Caco-2 (cell line): ENCODE results near the gene EMILIN2. TPM values are rescaled to one million over a fixed set of nuclear protein-coding genes. Genes with fewer than 3 reads are reported as not detected.

ENCODE experiments used
- BruUV-seq: library from RNA; stranded (reverse); fragments of 400-500 nt; replicated peaks from 2 replicates; lab custom pipeline; 2021; lab: Mats Ljungman, UMichigan
- CTCF ChIA-PET: fragments of 300-600 bp; sonication (Branson Sonifier 250); formaldehyde crosslinking; loops from one replicate; lab custom pipeline; 2022; ENCODE audit warnings: antibody characterized with exemption; lab: Charles Lee
- POLR2A ChIA-PET: fragments of 300-600 bp; sonication (Branson Sonifier 250); formaldehyde crosslinking; loops from one replicate; lab custom pipeline; 2022; ENCODE audit warnings: antibody characterized with exemption; lab: Charles Lee
- DNase-seq, 2 experiments: peaks; one replicate each; pipeline versions ENCODE4 v3.0.0 to v3.0.0-alpha.2; 2020 to 2022
- H3K27me3 ChIP-seq: replicated peaks from 2 replicates; pipeline ENCODE4 v1.6.0; 2011; ENCODE audit warnings: low read length; ENCODE audit not compliant: control insufficient read depth, insufficient read depth
- H3K36me3 ChIP-seq: 2 replicates; pipeline ENCODE4 v1.5.1; 2011; ENCODE audit warnings: low read length; ENCODE audit not compliant: control insufficient read depth, insufficient read depth
- H3K4me1 ChIP-seq: fragments of 250-450 bp; sonication (Bioruptor Pico); 2 replicates; pipeline ENCODE4 v1.5.1; 2020; ENCODE audit warnings: mild to moderate bottlenecking
- H3K4me3 ChIP-seq: 2 replicates; pipeline ENCODE4 v1.5.1; 2011; ENCODE audit warnings: low read depth, mild to moderate bottlenecking, control low read depth, low read length
- H3K9me3 ChIP-seq: fragments of 250-450 bp; sonication (Bioruptor Pico); 2 replicates; pipeline ENCODE4 v1.5.1; 2020; ENCODE audit warnings: mild to moderate bottlenecking, moderate library complexity
- H3K27ac Mint-ChIP-seq: one replicate; pipeline ENCODE4 v1.8.0; 2022; ENCODE audit warnings: mixed read lengths; ENCODE audit not compliant: unreplicated experiment
- H3K27me3 Mint-ChIP-seq: one replicate; pipeline ENCODE4 v1.8.0; 2022; ENCODE audit warnings: mixed read lengths; ENCODE audit not compliant: insufficient read depth, unreplicated experiment
- H3K36me3 Mint-ChIP-seq: one replicate; pipeline ENCODE4 v1.8.0; 2022; ENCODE audit warnings: mild to moderate bottlenecking, mixed read lengths; ENCODE audit not compliant: insufficient read depth, unreplicated experiment
- H3K4me1 Mint-ChIP-seq: one replicate; pipeline ENCODE4 v1.8.0; 2022; ENCODE audit warnings: low read depth, mixed read lengths; ENCODE audit not compliant: unreplicated experiment
- H3K4me3 Mint-ChIP-seq: one replicate; pipeline ENCODE4 v1.8.0; 2022; ENCODE audit warnings: mild to moderate bottlenecking, moderate library complexity, mixed read lengths; ENCODE audit not compliant: unreplicated experiment
- H3K9me3 Mint-ChIP-seq: one replicate; pipeline ENCODE4 v1.8.0; 2022; ENCODE audit warnings: mixed read lengths; ENCODE audit not compliant: unreplicated experiment
- intact Hi-C: fragments of 100-400 bp; cut with micrococcal nuclease; formaldehyde crosslinking; loops from one replicate; pipeline ENCODE4 v1.10.0; 2022; ENCODE audit not compliant: unreplicated experiment
- total RNA-seq: library from RNA; stranded (reverse); gene quantifications from 2 replicates; pipeline ENCODE4 v1.2.3, GENCODE V29; 2022
- TF ChIP-seq, protein P1 (sequence below), 2 experiments: fragments of 200-600 bp in 1 of 2; IDR thresholded peaks; 1 replicate in 1 of 2; 2 replicates in 1 of 2; pipeline versions ENCODE4 v1.5.1 to v1.8.0; 2011 to 2022; ENCODE audit warnings: antibody characterized with exemption in 1 of 2, control low read depth in 1 of 2, inconsistent platforms in 1 of 2, low read depth in 1 of 2, low read length in 1 of 2, mild to moderate bottlenecking in 1 of 2, moderate library complexity in 1 of 2; ENCODE audit not compliant: insufficient read depth in 1 of 2, severe bottlenecking in 1 of 2, unreplicated experiment in 1 of 2

EMILIN2 gene
- total RNA-seq, 1 experiment from 2014 or later: 53.4 TPM

DNA sequence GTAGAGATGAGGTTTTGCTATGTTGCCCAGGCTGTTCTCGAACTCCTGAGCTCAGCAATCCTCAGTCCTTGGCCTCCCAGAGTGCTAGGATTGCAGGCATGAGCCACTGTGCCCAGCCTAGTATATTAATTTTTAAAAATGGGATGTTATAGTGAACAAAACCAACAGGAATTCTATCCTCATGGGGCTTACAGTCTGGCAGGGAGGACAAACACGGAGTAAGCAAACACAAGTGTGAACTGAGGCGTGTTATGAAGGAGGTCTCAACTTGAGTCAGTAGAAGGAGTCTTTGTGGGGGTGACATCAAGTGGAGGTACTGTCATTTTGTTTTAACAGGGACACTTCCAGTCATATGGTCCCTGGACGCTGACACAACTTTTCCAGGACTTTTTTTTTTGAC, 33.1 kb downstream of the EMILIN2 start:
- H3K4me1 Mint-ChIP-seq: peaks cover 13% of the 10 kb centered on the region
- DNase-seq: no peak
- H3K27me3 ChIP-seq: no peaks in the 10 kb centered on the region
- no peak overlapping the region for H3K4me3 Mint-ChIP-seq
- peaks cover 28% of the 10 kb centered on the region for H3K4me1 ChIP-seq
- H3K27me3 Mint-ChIP-seq: no peaks in the 10 kb centered on the region
- POLR2A ChIA-PET: no interaction called here
- no peaks in the 10 kb centered on the region for H3K9me3 ChIP-seq
- H3K36me3 Mint-ChIP-seq: no peaks in the 10 kb centered on the region
- intact Hi-C loops: no loop called here
- H3K36me3 ChIP-seq: no peaks in the 10 kb centered on the region
- CTCF ChIA-PET: no interaction called here
- TF ChIP-seq, protein P1, sequence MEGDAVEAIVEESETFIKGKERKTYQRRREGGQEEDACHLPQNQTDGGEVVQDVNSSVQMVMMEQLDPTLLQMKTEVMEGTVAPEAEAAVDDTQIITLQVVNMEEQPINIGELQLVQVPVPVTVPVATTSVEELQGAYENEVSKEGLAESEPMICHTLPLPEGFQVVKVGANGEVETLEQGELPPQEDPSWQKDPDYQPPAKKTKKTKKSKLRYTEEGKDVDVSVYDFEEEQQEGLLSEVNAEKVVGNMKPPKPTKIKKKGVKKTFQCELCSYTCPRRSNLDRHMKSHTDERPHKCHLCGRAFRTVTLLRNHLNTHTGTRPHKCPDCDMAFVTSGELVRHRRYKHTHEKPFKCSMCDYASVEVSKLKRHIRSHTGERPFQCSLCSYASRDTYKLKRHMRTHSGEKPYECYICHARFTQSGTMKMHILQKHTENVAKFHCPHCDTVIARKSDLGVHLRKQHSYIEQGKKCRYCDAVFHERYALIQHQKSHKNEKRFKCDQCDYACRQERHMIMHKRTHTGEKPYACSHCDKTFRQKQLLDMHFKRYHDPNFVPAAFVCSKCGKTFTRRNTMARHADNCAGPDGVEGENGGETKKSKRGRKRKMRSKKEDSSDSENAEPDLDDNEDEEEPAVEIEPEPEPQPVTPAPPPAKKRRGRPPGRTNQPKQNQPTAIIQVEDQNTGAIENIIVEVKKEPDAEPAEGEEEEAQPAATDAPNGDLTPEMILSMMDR (IDR thresholded peaks at IDR 0.05; ENCODE audit: insufficient read depth in 1 of 2, low read depth in 1 of 2, low read length in 1 of 2, severe bottlenecking in 1 of 2, unreplicated experiment in 1 of 2): no peak
- no peaks in the 10 kb centered on the region for H3K9me3 Mint-ChIP-seq
- BruUV-seq: no TSS peak
- peak overlapping the region; percentile 64 for H3K27ac Mint-ChIP-seq
- H3K4me3 ChIP-seq: no peak overlapping the region

DNA sequence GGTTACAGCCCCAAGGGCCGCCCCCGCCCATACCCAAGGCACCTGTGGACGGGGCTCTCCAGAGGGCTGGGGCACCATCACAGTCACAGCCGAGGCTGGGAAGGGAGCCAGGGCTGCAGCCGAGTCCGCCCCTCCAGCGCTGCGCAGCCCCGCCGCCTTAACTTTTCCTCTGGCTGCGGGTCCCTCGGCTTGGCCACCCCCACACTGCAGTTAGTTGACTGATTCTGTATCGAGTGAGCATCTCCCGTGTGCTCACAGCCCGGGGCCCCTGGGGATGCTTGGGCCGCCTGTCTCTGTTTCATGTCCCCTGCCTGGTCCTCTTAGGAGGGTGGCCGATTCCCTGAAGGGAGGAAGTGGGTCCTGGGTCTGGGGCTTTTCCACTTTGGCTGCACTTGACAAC, 33.7 kb downstream of the EMILIN2 start:
- BruUV-seq: no TSS peak
- POLR2A ChIA-PET: interaction anchor here (0.5 kb wide), 1 partner anchor 50 kb away, joined by 4 read pairs; no protein-coding TSS in a partner anchor
- TF ChIP-seq, protein P1 (IDR thresholded peaks at IDR 0.05; ENCODE audit: insufficient read depth in 1 of 2, low read depth in 1 of 2, low read length in 1 of 2, severe bottlenecking in 1 of 2, unreplicated experiment in 1 of 2): no peak
- Mint-ChIP-seq H3K27ac (no peak overlapping the region), H3K36me3 (no peaks in the 10 kb centered on the region), H3K4me3 (no peak overlapping the region), H3K4me1 (peaks cover 7% of the 10 kb centered on the region), H3K9me3 (no peaks in the 10 kb centered on the region), H3K27me3 (no peaks in the 10 kb centered on the region)
- Histone ChIP-seq H3K4me1 (peaks cover 22% of the 10 kb centered on the region), H3K9me3 (no peaks in the 10 kb centered on the region), H3K27me3 (no peaks in the 10 kb centered on the region), H3K36me3 (no peaks in the 10 kb centered on the region), H3K4me3 (no peak overlapping the region)
- CTCF ChIA-PET: no interaction called here
- no peak for DNase-seq
- intact Hi-C loops: no loop called here

DNA sequence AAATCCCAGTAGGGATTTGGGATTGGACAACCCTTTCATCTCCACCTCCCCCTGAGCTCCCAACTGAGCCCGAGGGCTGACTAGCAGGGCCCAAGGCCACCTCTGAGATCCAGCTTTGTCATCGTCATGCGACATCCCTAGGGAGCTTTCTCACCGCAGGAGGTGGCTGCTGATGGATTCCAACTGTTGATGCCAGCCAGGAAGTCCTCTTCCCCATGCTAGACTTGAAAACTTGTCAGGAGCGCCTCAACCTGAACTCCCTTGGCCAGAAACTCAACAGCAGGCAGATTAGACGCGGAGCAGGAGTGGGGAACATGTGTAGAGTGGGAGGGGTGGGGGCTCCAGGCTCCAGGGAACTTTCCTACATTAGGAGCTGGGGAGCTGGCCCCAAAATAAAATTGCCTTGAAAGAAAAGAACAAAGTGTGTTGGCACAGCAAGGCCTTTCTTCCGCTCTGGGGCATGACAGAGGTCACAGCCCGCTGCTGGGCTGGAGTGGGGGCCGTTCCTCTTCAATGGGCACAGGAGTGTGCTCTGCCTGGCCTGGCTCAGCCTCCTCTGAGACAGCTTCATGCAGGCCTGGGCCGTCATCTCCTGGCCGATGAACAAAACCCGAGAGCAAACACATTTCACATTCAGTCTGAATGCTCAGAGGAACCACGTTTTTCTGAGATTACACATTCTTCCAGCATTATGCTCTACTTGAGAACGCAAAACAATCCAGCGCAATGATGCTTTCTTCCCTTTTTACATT, 34.5 kb downstream of the EMILIN2 start:
- CTCF ChIA-PET: no interaction called here
- BruUV-seq: no TSS peak
- H3K9me3 ChIP-seq: 0 out of 2 replicates have a peak, but pooled peaks cover 1% of the 10 kb centered on the region
- peaks cover 3% of the 10 kb centered on the region for H3K9me3 Mint-ChIP-seq
- H3K4me1 Mint-ChIP-seq: peaks cover 4% of the 10 kb centered on the region
- no peaks in the 10 kb centered on the region for H3K36me3 ChIP-seq
- H3K4me3 Mint-ChIP-seq: no peak overlapping the region
- no peaks in the 10 kb centered on the region for H3K27me3 Mint-ChIP-seq
- TF ChIP-seq, protein P1 (IDR thresholded peaks at IDR 0.05; ENCODE audit: insufficient read depth in 1 of 2, low read depth in 1 of 2, low read length in 1 of 2, severe bottlenecking in 1 of 2, unreplicated experiment in 1 of 2): no peak
- H3K27me3 ChIP-seq: no peaks in the 10 kb centered on the region
- peaks cover 14% of the 10 kb centered on the region for H3K4me1 ChIP-seq
- no peak overlapping the region for H3K27ac Mint-ChIP-seq
- POLR2A ChIA-PET: interaction anchor here (0.5 kb wide), 1 partner anchor 50 kb away, joined by 4 read pairs; no protein-coding TSS in a partner anchor
- no peaks in the 10 kb centered on the region for H3K36me3 Mint-ChIP-seq
- no peak overlapping the region for H3K4me3 ChIP-seq
- intact Hi-C loops: no loop called here
- no peak for DNase-seq
